Measurements from ENCODE around the gene FAHD2A. TPM values are rescaled to one million over a fixed set of nuclear protein-coding genes. Genes with fewer than 3 reads are reported as not detected.
"Not testable (repeated sequence)": the region's sequence is repeated elsewhere in the genome, so short reads cannot be mapped to it uniquely, and the experiment has no call there.

Gene FAHD2A
- total and polyA plus RNA-seq, 8 donors, result 11.7 to 40.7 (median 24.7) TPM

- WGBS, 5 donors, result 89 to 95% (median 92%) methylated on average over 9 to 17 of the region's 17 CpGs
- Histone ChIP-seq H3K27ac (no peak overlapping the region), H3K4me3 (no peak overlapping the region), H3K4me1 (no peaks in the 10 kb centered on the region), H3K36me3 (peaks cover 0 to 21% (median 8%) of the 10 kb centered on the region in 4 donors), H3K27me3 (no peaks in the 10 kb centered on the region), H3K9me3 (no peaks in the 10 kb centered on the region)
- TF ChIP-seq CTCF (IDR thresholded peaks at IDR 0.05), result no peak
- TF ChIP-seq EP300 (IDR thresholded peaks at IDR 0.05), result no peak
- TF ChIP-seq POLR2AphosphoS5 (IDR thresholded peaks at IDR 0.05), result no peak
- no peak for TF ChIP-seq POLR2A (IDR thresholded peaks at IDR 0.05)
- intact Hi-C loops (cut with DNase I; ENCODE audit: low total_unique reads), result no loop called here
- DNase-seq, result no peak
These were observed 25.0 kb upstream of the FAHD2A start for GRCh38 chr2:95377216-95378123.

DNA sequence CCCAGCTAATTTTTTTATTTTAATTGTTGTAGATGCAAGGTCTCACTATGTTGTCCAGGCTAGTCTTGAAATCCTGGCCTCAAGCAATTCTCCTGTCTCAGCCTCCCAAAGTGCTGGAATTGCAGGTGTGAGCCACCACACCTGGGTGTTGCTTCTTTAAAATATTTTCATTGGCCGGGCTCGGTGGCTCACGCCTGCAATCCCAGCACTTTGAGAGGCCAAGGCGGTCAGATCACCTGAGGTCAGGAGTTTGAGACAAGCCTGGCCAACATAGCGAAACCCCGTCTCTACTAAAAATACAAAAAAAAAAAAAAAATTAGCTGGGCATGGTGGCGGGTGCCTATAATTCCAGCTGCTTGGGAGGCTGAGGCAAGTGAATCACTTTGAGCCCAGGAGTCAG lies 24.2 kb upstream of the FAHD2A start:
- H3K4me1 ChIP-seq; DNase-seq; H3K27ac ChIP-seq; H3K4me3 ChIP-seq; H3K9me3 ChIP-seq; H3K27me3 ChIP-seq; intact Hi-C loops (cut with DNase I; ENCODE audit: low total_unique reads): not testable (repeated sequence)
- 95 to 99% (median 97%) methylated on average over 7 of the region's 7 CpGs for WGBS, 5 donors
- H3K36me3 ChIP-seq, result peaks cover 0 to 21% (median 8%) of the 10 kb centered on the region in 4 donors

DNA sequence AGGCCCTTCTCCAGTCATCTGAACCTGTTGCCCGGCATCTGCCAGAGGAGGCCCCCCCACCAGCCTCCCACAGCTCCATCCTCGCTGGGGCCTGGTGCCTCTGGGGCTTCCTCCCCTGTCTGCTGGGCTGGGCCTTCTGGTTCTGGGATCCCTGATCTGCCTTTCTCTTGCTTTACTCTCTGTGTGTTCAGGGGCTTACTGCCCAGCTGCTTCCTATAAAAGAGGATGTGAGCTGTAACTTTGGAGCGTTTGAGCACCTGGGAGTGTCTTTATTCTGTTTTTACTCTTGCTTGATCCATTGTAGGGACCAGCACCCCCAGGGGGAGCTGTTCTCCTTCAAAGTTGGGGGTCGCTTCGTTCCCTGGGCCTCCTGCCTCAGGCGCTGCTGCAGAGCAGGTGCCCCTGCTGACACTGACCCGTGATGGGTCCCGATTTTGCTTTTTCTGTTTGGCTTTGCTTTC lies 23.1 kb upstream of the FAHD2A start:
- peaks cover 0 to 21% (median 8%) of the 10 kb centered on the region in 4 donors for H3K36me3 ChIP-seq
- H3K9me3 ChIP-seq, result no peaks in the 10 kb centered on the region
- DNase-seq, result no peak
- no peak overlapping the region for H3K4me3 ChIP-seq
- no peak overlapping the region for H3K27ac ChIP-seq
- intact Hi-C loops (cut with DNase I; ENCODE audit: low total_unique reads), result no loop called here
- peaks cover 2 to 3% (median 2%) of the 10 kb centered on the region in 4 donors for H3K4me1 ChIP-seq
- WGBS, 5 donors, result 38 to 55% (median 46%) methylated on average over 8 of the region's 8 CpGs
- TF ChIP-seq POLR2A (IDR thresholded peaks at IDR 0.05), result no peak
- no peaks in the 10 kb centered on the region for H3K27me3 ChIP-seq

DNA sequence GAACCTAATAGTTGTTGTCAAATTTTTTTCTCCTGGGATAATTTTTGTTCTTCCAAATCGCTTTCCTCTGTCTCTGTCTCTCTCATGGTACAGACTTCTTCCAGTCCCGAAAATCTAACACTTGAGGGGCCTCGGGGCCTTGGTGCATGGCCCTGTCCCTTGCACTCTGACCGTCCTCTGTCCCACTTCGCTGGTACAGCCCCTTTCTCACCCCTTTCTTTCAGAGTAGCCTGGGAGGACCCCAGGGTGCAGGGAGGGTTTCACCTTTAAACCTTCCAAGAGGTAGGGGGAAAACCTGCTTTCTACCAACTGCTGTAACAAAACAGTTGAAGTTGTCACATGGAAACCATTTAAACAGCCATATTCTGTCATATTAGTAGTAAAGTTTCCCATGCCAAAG lies 22.2 kb upstream of the FAHD2A start:
- H3K36me3 ChIP-seq, result peaks cover 0 to 21% (median 8%) of the 10 kb centered on the region in 4 donors
- H3K27me3 ChIP-seq, result peaks cover 0 to 3% (median 0%) of the 10 kb centered on the region in 3 donors
- H3K4me1 ChIP-seq, result peaks cover 6 to 10% (median 8%) of the 10 kb centered on the region in 4 donors
- H3K27ac ChIP-seq, result no peak overlapping the region
- no peaks in the 10 kb centered on the region for H3K9me3 ChIP-seq
- no peak for TF ChIP-seq POLR2A (IDR thresholded peaks at IDR 0.05)
- no peak for TF ChIP-seq CTCF (IDR thresholded peaks at IDR 0.05)
- no peak for TF ChIP-seq POLR2AphosphoS5 (IDR thresholded peaks at IDR 0.05)
- no peak for TF ChIP-seq EP300 (IDR thresholded peaks at IDR 0.05)
- H3K4me3 ChIP-seq, result no peak overlapping the region
- WGBS, 5 donors, result 86 to 91% (median 89%) methylated on average over 5 of the region's 5 CpGs
- intact Hi-C loops (cut with DNase I; ENCODE audit: low total_unique reads), result no loop called here
- no peak for DNase-seq

DNA sequence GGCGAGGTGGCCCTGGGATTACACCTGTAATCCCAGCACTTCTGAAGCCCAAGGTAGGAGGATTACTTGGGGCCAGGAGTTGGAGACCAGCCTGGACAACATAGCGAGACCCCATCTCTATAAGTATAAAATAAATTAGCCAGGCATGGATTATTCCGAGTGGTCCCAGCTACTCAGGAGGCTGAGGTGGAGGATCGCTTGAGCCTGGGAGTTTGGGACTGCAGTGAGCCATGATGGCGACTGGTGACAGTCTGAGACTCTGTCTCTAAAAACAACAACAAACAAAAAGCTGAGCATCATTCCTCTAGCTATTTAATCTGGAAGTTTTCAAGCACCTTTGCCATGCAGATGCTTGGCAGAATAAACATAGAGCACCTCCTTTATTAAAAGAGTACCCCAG lies 21.8 kb upstream of the FAHD2A start:
- no peak overlapping the region for H3K27ac ChIP-seq
- 89 to 93% (median 91%) methylated on average over 5 of the region's 5 CpGs for WGBS, 5 donors
- peaks cover 0 to 21% (median 8%) of the 10 kb centered on the region in 4 donors for H3K36me3 ChIP-seq
- intact Hi-C loops (cut with DNase I; ENCODE audit: low total_unique reads), result no loop called here
- H3K27me3 ChIP-seq, result peaks cover 0 to 3% (median 0%) of the 10 kb centered on the region in 3 donors
- TF ChIP-seq POLR2AphosphoS5 (IDR thresholded peaks at IDR 0.05), result no peak
- no peak for TF ChIP-seq POLR2A (IDR thresholded peaks at IDR 0.05)
- TF ChIP-seq EP300 (IDR thresholded peaks at IDR 0.05), result no peak
- no peak for TF ChIP-seq CTCF (IDR thresholded peaks at IDR 0.05)
- DNase-seq, result no peak
- peaks cover 6 to 10% (median 8%) of the 10 kb centered on the region in 4 donors for H3K4me1 ChIP-seq
- no peaks in the 10 kb centered on the region for H3K9me3 ChIP-seq
- no peak overlapping the region for H3K4me3 ChIP-seq
